H9 (cell line): ENCODE results near the gene CBFA2T2. TPM values are rescaled to one million over a fixed set of nuclear protein-coding genes. Genes with fewer than 3 reads are reported as not detected.
A peak's percentile ranks its signal among the peaks of the same experiment; 100 is the strongest.

ENCODE experiments used
- DNase-seq: peaks from one replicate; pipeline ENCODE4 v3.0.0-alpha.2; 2017
- H2AFZ ChIP-seq: one replicate; pipeline ENCODE4 v1.6.1; 2013; ENCODE audit warnings: mild to moderate bottlenecking, low read length, control low read depth, moderate library complexity
- H2AK5ac ChIP-seq: 2 replicates; pipeline ENCODE4 v1.6.1; 2013; ENCODE audit warnings: low read length, control low read depth, mixed read lengths; ENCODE audit not compliant: insufficient read length
- H2BK120ac ChIP-seq: one replicate; pipeline ENCODE4 v1.6.1; 2013; ENCODE audit warnings: low read depth, mild to moderate bottlenecking, low read length, control low read depth, inconsistent platforms; ENCODE audit not compliant: poor library complexity, severe bottlenecking
- H2BK12ac ChIP-seq: 2 replicates; pipeline ENCODE4 v1.6.1; 2013; ENCODE audit warnings: low read length, control low read depth, mixed read lengths, low read depth; ENCODE audit not compliant: insufficient read length
- H2BK15ac ChIP-seq: 2 replicates; pipeline ENCODE4 v1.6.1; 2013; ENCODE audit warnings: low read depth, low read length, control low read depth
- H2BK20ac ChIP-seq: one replicate; pipeline ENCODE4 v1.6.1; 2013; ENCODE audit warnings: low read depth, mild to moderate bottlenecking, low read length, control low read depth, inconsistent platforms; ENCODE audit not compliant: poor library complexity, severe bottlenecking
- H2BK5ac ChIP-seq: 2 replicates; pipeline ENCODE4 v1.6.1; 2013; ENCODE audit warnings: low read length, control low read depth, mixed read lengths; ENCODE audit not compliant: insufficient read length
- H3K14ac ChIP-seq: 2 replicates; pipeline ENCODE4 v1.6.1; 2013; ENCODE audit warnings: low read length, control low read depth; ENCODE audit not compliant: insufficient read depth
- H3K18ac ChIP-seq: 2 replicates; pipeline ENCODE4 v1.6.1; 2013; ENCODE audit warnings: low read depth, mild to moderate bottlenecking, mixed read lengths, low read length, control low read depth; ENCODE audit not compliant: insufficient read length
- H3K23ac ChIP-seq: 2 replicates; pipeline ENCODE4 v1.6.1; 2013; ENCODE audit warnings: low read length, control low read depth, mixed read lengths, low read depth; ENCODE audit not compliant: insufficient read length
- H3K23me2 ChIP-seq: 2 replicates; pipeline ENCODE4 v1.6.1; 2013; ENCODE audit warnings: low read depth, mild to moderate bottlenecking, mixed read lengths, low read length, control low read depth; ENCODE audit not compliant: insufficient read length, poor library complexity, severe bottlenecking
- H3K27ac ChIP-seq: 2 replicates; pipeline ENCODE4 v1.5.1; 2013; ENCODE audit warnings: low read length, control low read depth, mixed read lengths, low read depth; ENCODE audit not compliant: insufficient read length
- H3K27me3 ChIP-seq: 2 replicates; pipeline ENCODE4 v1.6.1; 2013; ENCODE audit warnings: low read length, control low read depth, inconsistent platforms; ENCODE audit not compliant: insufficient read depth
- H3K4ac ChIP-seq: 2 replicates; pipeline ENCODE4 v1.6.1; 2013; ENCODE audit warnings: low read depth, mild to moderate bottlenecking, control low read depth, inconsistent platforms, low read length, moderate library complexity
- H3K4me1 ChIP-seq: 2 replicates; pipeline ENCODE4 v1.6.1; 2013; ENCODE audit warnings: low read length, control low read depth, inconsistent platforms; ENCODE audit not compliant: insufficient read depth
- H3K4me2 ChIP-seq: 2 replicates; pipeline ENCODE4 v1.6.1; 2013; ENCODE audit warnings: low read length, control low read depth, mixed read lengths; ENCODE audit not compliant: insufficient read length, insufficient read depth
- H3K56ac ChIP-seq: 2 replicates; pipeline ENCODE4 v1.6.1; 2013; ENCODE audit warnings: low read depth, mild to moderate bottlenecking, mixed read lengths, low read length, control low read depth; ENCODE audit not compliant: insufficient read length
- H3K79me1 ChIP-seq: 2 replicates; pipeline ENCODE4 v1.6.1; 2013; ENCODE audit warnings: low read depth, mild to moderate bottlenecking, moderate library complexity, low read length, control low read depth, inconsistent platforms; ENCODE audit not compliant: insufficient read depth, poor library complexity, severe bottlenecking
- H3K79me2 ChIP-seq: 2 replicates; pipeline ENCODE4 v1.6.1; 2013; ENCODE audit warnings: low read length, control low read depth, inconsistent platforms; ENCODE audit not compliant: insufficient read depth
- H3K9ac ChIP-seq: 2 replicates; pipeline ENCODE4 v1.6.1; 2013; ENCODE audit warnings: low read length, control low read depth, mixed read lengths; ENCODE audit not compliant: insufficient read length; ENCODE audit errors: extremely low read depth
- H3K9me3 ChIP-seq: one replicate; pipeline ENCODE4 v1.6.1; 2013; ENCODE audit warnings: low read depth, low read length, inconsistent platforms; ENCODE audit not compliant: control insufficient read depth
- H3T11ph ChIP-seq: one replicate; pipeline ENCODE4 v1.6.1; 2013; ENCODE audit warnings: mild to moderate bottlenecking, low read length, control low read depth, inconsistent platforms
- H4K20me1 ChIP-seq: one replicate; pipeline ENCODE4 v1.6.1; 2013; ENCODE audit not compliant: control insufficient read depth, insufficient read length, insufficient read depth
- H4K5ac ChIP-seq: 2 replicates; pipeline ENCODE4 v1.6.1; 2013; ENCODE audit warnings: low read depth, mild to moderate bottlenecking, mixed read lengths, low read length, control low read depth; ENCODE audit not compliant: insufficient read length
- H4K8ac ChIP-seq: replicated peaks from 2 replicates; pipeline ENCODE4 v1.6.1; 2013; ENCODE audit warnings: low read length, control low read depth, mixed read lengths, low read depth; ENCODE audit not compliant: insufficient read length
- H4K91ac ChIP-seq: 2 replicates; pipeline ENCODE4 v1.6.1; 2013; ENCODE audit warnings: low read depth, mild to moderate bottlenecking, moderate library complexity, mixed read lengths, low read length, control low read depth; ENCODE audit not compliant: insufficient read length
- H3K27ac Mint-ChIP-seq, 3 experiments: 2 replicates in 2 of 3; 3 replicates in 1 of 3; pipeline ENCODE4 v1.8.0; 2020 to 2021; ENCODE audit warnings: mixed read lengths in 3 of 3, mild to moderate bottlenecking in 1 of 3, moderate library complexity in 1 of 3
- H3K27me3 Mint-ChIP-seq: 2 replicates; pipeline ENCODE4 v1.8.0; 2021; ENCODE audit warnings: low read depth, mild to moderate bottlenecking, moderate library complexity, mixed read lengths
- H3K36me3 Mint-ChIP-seq, 3 experiments: 2 replicates in 2 of 3; 3 replicates in 1 of 3; pipeline ENCODE4 v1.8.0; 2020 to 2021; ENCODE audit warnings: low read depth in 3 of 3, mixed read lengths in 3 of 3; ENCODE audit not compliant: insufficient read depth in 1 of 3
- H3K4me1 Mint-ChIP-seq, 2 experiments: 2 replicates each; pipeline ENCODE4 v1.8.0; 2020; ENCODE audit warnings: mixed read lengths in 2 of 2
- H3K4me3 Mint-ChIP-seq, 2 experiments: 2 replicates in 1 of 2; 3 replicates in 1 of 2; pipeline ENCODE4 v1.8.0; 2020 to 2021; ENCODE audit warnings: mild to moderate bottlenecking in 2 of 2, mixed read lengths in 2 of 2, moderate library complexity in 1 of 2
- H3K9me3 Mint-ChIP-seq, 2 experiments: 2 replicates in 1 of 2; 3 replicates in 1 of 2; pipeline ENCODE4 v1.8.0; 2020; ENCODE audit warnings: mild to moderate bottlenecking in 2 of 2, mixed read lengths in 2 of 2, moderate library complexity in 1 of 2
- WGBS: extraction: QIAGEN DNeasy Blood & Tissue Kit; methylation state at CpG from one replicate; pipeline ENCODE4 v1.1.7; 2013; ENCODE audit warnings: missing lambda C conversion rate, low lambda C conversion rate, mixed read lengths; ENCODE audit not compliant: insufficient read length; ENCODE audit errors: extremely low coverage; 5-methylcytosine and 5-hydroxymethylcytosine counted together
- total RNA-seq: library from RNA; stranded (reverse); gene quantifications from 2 replicates; pipeline ENCODE4 v1.2.1, GENCODE V29; 2021
- TF ChIP-seq, protein P1 (sequence below): fragments of 200-600 bp; sonication (generic); conservative IDR thresholded peaks from 3 replicates; pipeline ENCODE4 v1.8.0; 2021; ENCODE audit warnings: antibody characterized with exemption, mild to moderate bottlenecking

CBFA2T2 gene
- total RNA-seq, 1 experiment from 2014 or later, result 11.2 TPM

DNA sequence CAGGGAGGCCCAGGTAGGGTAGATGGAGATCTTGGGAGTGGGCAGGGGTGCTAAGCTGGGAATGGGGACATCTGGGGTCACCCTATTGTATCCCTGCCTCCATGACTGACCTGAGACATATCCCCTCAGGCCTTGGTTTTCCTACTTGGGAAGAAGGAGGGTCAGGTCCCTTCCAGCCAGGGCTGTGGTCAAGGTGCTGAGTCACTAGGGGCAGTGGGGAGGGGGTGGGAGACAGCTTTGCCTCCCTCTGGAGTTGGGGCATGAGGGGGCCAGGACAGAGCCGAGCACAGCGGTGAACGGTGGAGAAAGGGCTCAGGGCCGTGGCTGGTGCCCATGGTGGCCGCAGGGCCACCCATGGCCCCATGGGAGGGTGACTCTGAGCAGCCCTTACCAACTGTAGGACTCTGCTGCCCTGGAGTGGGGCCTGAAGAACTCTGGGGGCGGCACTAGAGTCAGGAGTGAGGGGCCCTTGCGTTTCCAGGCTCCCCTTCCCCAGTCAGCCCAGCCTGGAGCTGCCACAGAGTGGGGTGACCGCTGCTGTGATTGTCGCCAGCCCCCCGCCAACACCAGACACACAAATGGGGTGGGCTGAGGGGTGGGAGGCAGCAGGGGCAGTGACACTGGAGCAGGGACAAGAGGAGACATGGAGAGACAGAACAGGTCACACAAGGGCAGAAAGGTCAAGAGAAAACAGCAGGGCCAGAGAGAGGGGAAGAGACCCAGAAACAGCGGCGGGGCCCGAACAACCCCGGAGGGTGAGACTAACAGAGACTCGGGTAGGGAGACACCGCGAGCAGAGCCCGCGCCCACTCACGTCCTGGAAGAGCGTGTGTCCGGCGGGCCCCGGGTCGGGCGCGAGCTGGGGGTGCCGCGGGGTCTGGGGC, 183.8 kb downstream of the CBFA2T2 start:
- TF ChIP-seq, protein P1, sequence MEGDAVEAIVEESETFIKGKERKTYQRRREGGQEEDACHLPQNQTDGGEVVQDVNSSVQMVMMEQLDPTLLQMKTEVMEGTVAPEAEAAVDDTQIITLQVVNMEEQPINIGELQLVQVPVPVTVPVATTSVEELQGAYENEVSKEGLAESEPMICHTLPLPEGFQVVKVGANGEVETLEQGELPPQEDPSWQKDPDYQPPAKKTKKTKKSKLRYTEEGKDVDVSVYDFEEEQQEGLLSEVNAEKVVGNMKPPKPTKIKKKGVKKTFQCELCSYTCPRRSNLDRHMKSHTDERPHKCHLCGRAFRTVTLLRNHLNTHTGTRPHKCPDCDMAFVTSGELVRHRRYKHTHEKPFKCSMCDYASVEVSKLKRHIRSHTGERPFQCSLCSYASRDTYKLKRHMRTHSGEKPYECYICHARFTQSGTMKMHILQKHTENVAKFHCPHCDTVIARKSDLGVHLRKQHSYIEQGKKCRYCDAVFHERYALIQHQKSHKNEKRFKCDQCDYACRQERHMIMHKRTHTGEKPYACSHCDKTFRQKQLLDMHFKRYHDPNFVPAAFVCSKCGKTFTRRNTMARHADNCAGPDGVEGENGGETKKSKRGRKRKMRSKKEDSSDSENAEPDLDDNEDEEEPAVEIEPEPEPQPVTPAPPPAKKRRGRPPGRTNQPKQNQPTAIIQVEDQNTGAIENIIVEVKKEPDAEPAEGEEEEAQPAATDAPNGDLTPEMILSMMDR, result no peak
- Histone ChIP-seq H3K18ac (no peak overlapping the region), H4K20me1 (no peaks in the 10 kb centered on the region), H3K4me1 (peaks cover 4% of the 10 kb centered on the region; the same call in 1 of the 2 replicates), H3K4me2 (peak overlapping the region; percentile 67), H2BK12ac (no peak overlapping the region), H3K4ac (no peak overlapping the region), H2BK15ac (no peak overlapping the region), H4K5ac (no peak overlapping the region), H2BK120ac (no peak overlapping the region), H3K56ac (no peak overlapping the region), H2BK5ac (no peak overlapping the region), H4K8ac (no peak overlapping the region), H3K23ac (no peak overlapping the region), H3K79me2 (no peaks in the 10 kb centered on the region), H3T11ph (no peak overlapping the region), H3K9ac (peak overlapping the region; percentile 34), H2AK5ac (no peak overlapping the region), H3K23me2 (peaks cover 21% of the 10 kb centered on the region), H3K79me1 (no peaks in the 10 kb centered on the region), H3K27ac (no peak overlapping the region), H3K27me3 (no peaks in the 10 kb centered on the region), H3K14ac (peak overlapping the region; percentile 46; the same call in 1 of the 2 replicates), H2BK20ac (no peak overlapping the region), H3K9me3 (no peaks in the 10 kb centered on the region), H4K91ac (no peak overlapping the region), H2AFZ (no peak overlapping the region)
- peaks cover 30% of the 10 kb centered on the region in 2 experiments for H3K4me1 Mint-ChIP-seq
- peak overlapping the region; percentile 13 to 95 (median 72); a peak in 4 of 7 replicates for H3K27ac Mint-ChIP-seq
- H3K9me3 Mint-ChIP-seq, result no peaks in the 10 kb centered on the region; a peak in 1 of 5 replicates
- peaks cover 35 to 62% (median 54%) of the 10 kb centered on the region in 3 experiments; a peak in 6 of 7 replicates for H3K36me3 Mint-ChIP-seq
- DNase-seq, result no peak
- H3K4me3 Mint-ChIP-seq, result peak overlapping the region; percentile 87 to 90
- WGBS, result no CpG with 5 or more reads among the region's 29 CpGs
- H3K27me3 Mint-ChIP-seq, result peaks cover 2% of the 10 kb centered on the region
